SKM-1 (cell line): ENCODE results near the gene ZNF426.

Experiments
- DNase-seq: peaks from one replicate; lab custom pipeline; 2025; ENCODE audit not compliant: unreplicated experiment; lab: John Stamatoyannopoulos, UW

ZNF426 gene

GRCh38 chr19:9498183-9498902, 40.1 kb downstream of the ZNF426 start, which contains the start of gene ZNF560:
Gene ZNF560, minus strand, starts transcription at chr19:9498616. Its CDS starts 23,303 bp downstream, at chr19:9475313.
- no peak for DNase-seq

DNA sequence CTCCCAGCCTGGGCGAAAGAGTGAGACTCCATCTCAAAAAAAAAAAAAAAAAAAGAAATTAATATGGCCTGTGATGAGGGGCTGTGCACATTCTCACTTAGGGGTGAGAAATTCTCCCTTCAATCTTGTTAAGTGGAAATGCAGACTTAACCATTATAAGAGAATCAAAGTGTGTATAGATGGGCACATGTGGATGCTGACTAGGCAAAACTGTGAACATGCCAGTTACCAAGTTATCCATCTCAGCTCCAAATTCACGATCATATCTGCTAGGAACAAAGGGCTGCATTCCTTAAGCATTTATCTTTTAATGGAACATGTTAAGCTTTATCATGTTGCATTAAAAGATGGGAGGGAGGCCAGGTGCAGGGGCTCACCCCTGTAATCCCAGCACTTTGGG, 44.3 kb downstream of the ZNF426 start:
- DNase-seq, result no peak

- no peak for DNase-seq
Measured at GRCh38 chr19:9487016-9487415, 51.4 kb downstream of the ZNF426 start.

DNA sequence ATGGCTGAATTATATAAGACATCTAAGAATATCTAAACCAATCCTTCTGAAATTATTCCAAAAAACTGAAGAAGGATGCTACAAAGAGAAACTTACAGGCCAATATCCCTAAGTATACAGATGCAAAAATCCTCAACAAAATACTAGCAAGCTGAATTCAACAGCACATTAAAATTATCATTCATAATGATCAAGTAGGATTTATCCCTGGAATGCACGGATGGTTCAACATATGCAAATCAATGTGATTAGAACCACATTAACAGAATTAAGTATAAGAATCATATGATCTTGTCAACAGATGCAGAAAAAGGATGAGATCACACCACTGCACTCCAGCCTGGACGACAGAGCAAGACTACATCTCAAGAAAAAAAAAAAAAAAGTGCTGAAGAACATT, 53.3 kb downstream of the ZNF426 start:
- DNase-seq, result no peak

GRCh38 chr19:9474975-9475374, 63.5 kb downstream of the ZNF426 start:
- no peak for DNase-seq
